Cardiac fibroblast (primary cell): ENCODE data around the gene OPA1.
"Not testable (repeated sequence)": the region's sequence is repeated elsewhere in the genome, so short reads cannot be mapped to it uniquely, and the experiment has no call there.

Experiments used
- DNase-seq, 2 donors: peaks; one replicate each; pipeline versions ENCODE4 v3.0.0 to v3.0.0-alpha.2; 2010; ENCODE audit warnings: low read depth in 2 of 2
- H3K4me3 ChIP-seq, 2 donors: replicated peaks in 1 of 2; 1 replicate in 1 of 2; 2 replicates in 1 of 2; pipeline ENCODE4 v1.5.1; 2011; ENCODE audit warnings: low read depth in 2 of 2, low read length in 2 of 2, mild to moderate bottlenecking in 2 of 2, moderate library complexity in 1 of 2
- TF ChIP-seq, protein P1 (sequence below): IDR thresholded peaks from one replicate; pipeline ENCODE4 v1.5.1; 2011; ENCODE audit warnings: low read depth, mild to moderate bottlenecking, low read length, inconsistent platforms

Gene OPA1

DNA sequence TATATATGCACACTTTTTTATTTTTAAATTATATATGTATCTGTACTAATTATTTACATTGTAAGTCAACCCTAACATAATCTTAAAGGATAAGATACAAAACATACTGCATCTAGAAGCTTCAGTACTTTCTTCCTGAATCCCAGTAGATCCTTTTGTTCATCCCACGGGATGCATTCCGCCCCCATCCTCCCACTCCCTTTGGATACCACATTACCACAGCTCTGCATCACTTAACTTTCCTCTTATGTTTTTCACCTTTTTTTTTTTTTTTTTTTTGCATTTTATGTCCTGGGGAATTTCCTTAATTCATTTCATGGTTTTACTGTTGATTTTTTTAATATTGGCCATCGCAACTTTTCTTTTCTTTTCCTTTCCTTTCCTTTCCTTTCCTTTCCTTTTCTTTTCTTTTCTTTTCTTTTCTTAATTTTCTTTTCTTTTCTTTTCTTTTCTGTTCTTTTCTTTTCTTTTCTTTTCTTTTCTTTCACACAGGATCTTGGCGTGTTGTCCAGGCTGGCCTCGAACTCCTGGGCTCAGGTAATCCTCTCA is 3.0 kb downstream of the OPA1 start:
- TF ChIP-seq, protein P1, sequence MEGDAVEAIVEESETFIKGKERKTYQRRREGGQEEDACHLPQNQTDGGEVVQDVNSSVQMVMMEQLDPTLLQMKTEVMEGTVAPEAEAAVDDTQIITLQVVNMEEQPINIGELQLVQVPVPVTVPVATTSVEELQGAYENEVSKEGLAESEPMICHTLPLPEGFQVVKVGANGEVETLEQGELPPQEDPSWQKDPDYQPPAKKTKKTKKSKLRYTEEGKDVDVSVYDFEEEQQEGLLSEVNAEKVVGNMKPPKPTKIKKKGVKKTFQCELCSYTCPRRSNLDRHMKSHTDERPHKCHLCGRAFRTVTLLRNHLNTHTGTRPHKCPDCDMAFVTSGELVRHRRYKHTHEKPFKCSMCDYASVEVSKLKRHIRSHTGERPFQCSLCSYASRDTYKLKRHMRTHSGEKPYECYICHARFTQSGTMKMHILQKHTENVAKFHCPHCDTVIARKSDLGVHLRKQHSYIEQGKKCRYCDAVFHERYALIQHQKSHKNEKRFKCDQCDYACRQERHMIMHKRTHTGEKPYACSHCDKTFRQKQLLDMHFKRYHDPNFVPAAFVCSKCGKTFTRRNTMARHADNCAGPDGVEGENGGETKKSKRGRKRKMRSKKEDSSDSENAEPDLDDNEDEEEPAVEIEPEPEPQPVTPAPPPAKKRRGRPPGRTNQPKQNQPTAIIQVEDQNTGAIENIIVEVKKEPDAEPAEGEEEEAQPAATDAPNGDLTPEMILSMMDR: no peak
- no peak overlapping the region for H3K4me3 ChIP-seq

DNA sequence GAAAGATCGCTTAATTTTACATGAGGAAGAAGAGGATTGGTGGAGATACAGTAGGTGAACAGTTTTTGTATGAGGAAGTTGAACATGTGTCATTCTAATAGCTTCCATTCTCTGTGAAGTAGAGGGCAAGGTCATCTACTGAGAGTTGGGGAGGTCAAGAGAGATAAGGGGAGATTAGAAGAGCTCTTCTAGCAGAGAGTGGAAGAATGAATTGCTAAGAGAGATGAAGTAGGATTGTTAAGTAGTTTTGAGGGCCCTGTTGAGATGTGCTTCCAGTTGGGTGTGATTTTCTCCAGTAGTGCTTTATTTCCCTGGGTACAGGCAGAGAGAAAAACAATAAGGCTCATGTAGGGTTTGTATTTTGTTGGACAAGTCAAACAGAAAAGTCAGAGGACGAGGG is 5.2 kb downstream of the OPA1 start:
- H3K4me3 ChIP-seq: no peak overlapping the region
- no peak for DNase-seq
- TF ChIP-seq, protein P1: no peak

More for the DNA sequence above, 3.0 kb downstream of the OPA1 start:
- DNase-seq: no peak

DNA sequence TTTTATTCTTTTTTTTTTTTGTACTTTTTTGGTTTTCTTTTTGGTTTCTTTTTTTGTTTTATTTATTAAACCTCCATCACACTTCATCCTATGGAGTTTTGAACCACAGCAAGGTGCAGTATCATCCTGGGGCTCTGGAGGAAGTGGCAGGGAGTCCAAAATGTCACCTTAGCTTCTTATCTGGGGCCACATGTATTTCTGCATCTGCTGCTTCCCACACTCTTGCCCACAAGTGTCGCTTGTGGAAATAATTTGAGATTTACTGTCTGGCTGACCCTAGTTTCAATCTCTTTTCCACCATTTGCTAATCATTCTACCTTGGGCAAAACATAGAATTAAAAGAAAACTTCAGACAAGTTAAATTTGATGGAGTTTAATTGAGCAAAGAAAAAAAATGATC is 6.4 kb downstream of the OPA1 start:
- H3K4me3 ChIP-seq: no peak overlapping the region
- no peak for DNase-seq
- TF ChIP-seq, protein P1: no peak

DNA sequence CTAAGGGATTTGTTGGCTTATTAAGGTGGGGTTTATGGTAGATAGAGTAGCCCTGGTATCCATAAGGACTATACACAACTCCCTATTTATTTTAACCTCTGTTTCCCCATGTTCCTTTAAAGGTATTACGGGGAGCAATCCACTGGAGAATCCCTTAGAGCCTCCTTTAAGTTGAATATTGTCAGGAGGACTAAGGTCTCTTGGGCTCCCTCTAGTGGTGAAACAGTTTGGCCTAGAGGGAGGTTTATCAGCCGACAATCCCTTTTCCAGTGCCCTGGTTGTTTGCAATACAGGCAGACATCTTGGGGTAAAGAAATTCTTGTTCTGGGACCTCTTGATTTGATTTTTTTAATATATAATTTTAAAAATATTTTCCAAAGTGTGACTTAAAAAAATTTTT is 12.9 kb downstream of the OPA1 start:
- DNase-seq: peak; percentile 77 to 85
- no peak overlapping the region for H3K4me3 ChIP-seq
- TF ChIP-seq, protein P1: peak; percentile 80

DNA sequence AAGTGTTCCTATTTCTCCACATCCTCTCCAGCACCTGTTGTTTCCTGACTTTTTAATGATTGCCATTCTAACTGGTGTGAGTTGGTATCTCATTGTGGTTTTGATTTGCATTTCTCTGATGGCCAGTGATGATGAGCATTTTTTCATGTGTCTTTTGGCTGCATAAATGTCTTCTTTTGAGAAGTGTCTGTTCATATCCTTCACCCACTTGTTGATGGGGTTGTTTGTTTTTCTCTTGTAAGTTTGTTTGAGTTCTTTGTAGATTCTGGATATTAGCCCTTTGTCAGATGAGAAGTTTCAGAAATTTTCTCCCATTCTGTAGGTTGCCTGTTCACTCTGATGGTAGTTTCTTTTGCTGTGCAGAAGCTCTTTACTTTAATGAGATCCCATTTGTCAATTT is 13.9 kb downstream of the OPA1 start:
- DNase-seq, H3K4me3 ChIP-seq: not testable (repeated sequence)

DNA sequence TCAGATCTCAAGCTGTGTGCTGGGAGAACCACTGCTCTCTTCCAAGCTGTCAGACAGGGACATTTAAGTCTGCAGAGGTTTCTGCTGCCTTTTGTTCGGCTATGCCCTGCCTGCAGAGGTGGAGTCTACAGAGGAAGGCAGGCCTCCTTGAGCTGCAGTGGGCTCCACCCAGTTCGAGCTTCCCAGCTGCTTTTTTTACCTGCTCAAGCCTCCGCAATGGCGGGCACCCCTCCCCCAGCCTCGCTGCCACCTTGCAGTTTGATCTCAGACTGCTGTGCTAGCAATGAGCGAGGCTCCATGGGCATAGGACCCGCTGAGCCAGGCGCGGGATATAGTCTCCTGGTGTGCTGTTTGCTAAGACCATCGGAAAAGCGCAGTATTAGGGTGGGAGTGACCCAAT is 17.5 kb downstream of the OPA1 start:
- DNase-seq, H3K4me3 ChIP-seq: not testable (repeated sequence)

DNA sequence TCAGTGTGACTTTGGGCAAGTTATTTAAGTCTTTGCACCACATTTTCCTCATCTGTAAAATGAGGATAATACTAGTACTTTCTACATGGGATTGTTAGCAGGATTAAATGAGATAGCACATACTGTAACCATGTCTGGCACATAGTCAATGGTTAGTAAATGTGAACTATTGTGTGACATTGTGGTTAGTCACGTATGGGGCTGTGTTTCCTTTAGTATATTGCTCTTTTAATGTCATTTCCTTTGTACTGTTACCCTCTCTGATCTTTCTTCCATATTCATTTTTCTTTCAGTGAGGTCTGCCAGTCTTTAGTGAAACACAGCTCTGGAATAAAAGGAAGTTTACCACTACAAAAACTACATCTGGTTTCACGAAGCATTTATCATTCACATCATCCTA is 21.4 kb downstream of the OPA1 start:
- peak in 1 of 2 donors; percentile 18 for DNase-seq
- H3K4me3 ChIP-seq: no peak overlapping the region
- TF ChIP-seq, protein P1: no peak

DNA sequence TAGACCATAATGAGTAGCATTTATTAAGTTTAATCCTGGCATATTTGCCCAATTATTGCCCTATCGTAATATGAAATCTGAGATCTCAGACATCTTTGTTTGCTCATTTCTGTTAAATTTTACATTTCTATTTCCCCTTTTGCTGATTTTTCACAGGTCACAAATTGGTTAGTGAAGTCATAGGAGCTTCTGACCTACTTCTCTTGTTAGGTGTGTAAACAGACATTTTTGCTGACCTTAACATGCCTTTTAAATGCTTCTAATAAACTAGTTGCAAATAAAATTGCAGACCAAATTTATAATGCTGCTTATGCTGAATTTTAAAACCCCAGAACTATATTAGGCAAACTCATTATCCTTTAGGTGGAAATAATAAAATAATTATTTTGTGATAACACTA is 24.6 kb downstream of the OPA1 start:
- TF ChIP-seq, protein P1: no peak
- H3K4me3 ChIP-seq: no peak overlapping the region
- DNase-seq: no peak
